ENCODE results near the gene TMEM86A. TPM values are rescaled to one million over a fixed set of nuclear protein-coding genes. Genes with fewer than 3 reads are reported as not detected.
A peak's percentile ranks its signal among the peaks of the same experiment; 100 is the strongest.

The TMEM86A gene
- total and polyA plus RNA-seq, 2 of the 8 experiments (the other 6 are each of a cell fraction or from before 2014, with no cell fraction given), result 1.5 to 1.7 TPM

GRCh38 chr11:18723991-18724390 lies 25.4 kb downstream of the TMEM86A start:
- ChIA-PET POLR2A (ENCODE audit: partially characterized antibody) (interaction anchor here (1.3 kb wide), 1 partner anchor 8 kb away, joined by 5 read pairs; no protein-coding TSS in a partner anchor), CTCF (ENCODE audit: partially characterized antibody) (interaction anchor here (0.6 to 11.9 kb wide), 20 partner anchors 8 to 335 kb away, joined by 3 to 225 read pairs (median 5); partner anchors contain the start of genes TMEM86A and TSG101)
- Histone ChIP-seq H3K4ac (replicated peaks; ENCODE audit: insufficient read length, low read depth, low read length) (no peak overlapping the region), H2AK5ac (ENCODE audit: low read depth, low read length) (no peak overlapping the region), H3K79me2 (ENCODE audit: control insufficient read depth in 1 of 2, insufficient read depth in 2 of 2, low read length in 2 of 2) (no peaks in the 10 kb centered on the region), H3K4me2 (ENCODE audit: insufficient read depth in 1 of 2, low read depth in 2 of 2, low read length in 2 of 2) (no peak overlapping the region), H3K18ac (ENCODE audit: extremely low read depth, low read length) (no peak overlapping the region), H2AFZ (ENCODE audit: low read length) (no peak overlapping the region), H3K79me1 (ENCODE audit: low read depth, low read length) (no peaks in the 10 kb centered on the region), H4K91ac (replicated peaks; ENCODE audit: insufficient read length, low read length) (no peak overlapping the region), H4K5ac (ENCODE audit: insufficient read length, low read depth, low read length) (no peak overlapping the region), H3K4me3 (ENCODE audit: extremely low read depth in 1 of 4, insufficient read depth in 2 of 4, low read depth in 3 of 4, low read length in 4 of 4) (no peak overlapping the region), H3K27ac (ENCODE audit: low read depth, low read length) (no peak overlapping the region), H3K9me3 (ENCODE audit: insufficient read depth in 2 of 2, low read depth in 1 of 2, low read length in 1 of 2) (no peaks in the 10 kb centered on the region), H3K14ac (ENCODE audit: insufficient read length) (no peak overlapping the region), H3K4me1 (replicated peaks in 1 of 4; ENCODE audit: control insufficient read depth in 3 of 4, insufficient read depth in 4 of 4, low read length in 3 of 4) (peaks cover 0 to 26% (median 15%) of the 10 kb centered on the region in 4 experiments; a peak in 5 of 7 replicates), H3K23me2 (ENCODE audit: low read depth, low read length) (peaks cover 13% of the 10 kb centered on the region), H2BK120ac (replicated peaks; ENCODE audit: low read depth, low read length) (no peak overlapping the region), H4K20me1 (replicated peaks in 1 of 2; ENCODE audit: control insufficient read depth in 1 of 2, insufficient read depth in 2 of 2, low read length in 2 of 2) (no peaks in the 10 kb centered on the region), H2BK20ac (ENCODE audit: low read length) (0 out of 2 replicates have a peak overlapping the region, but pooled peaks have one; percentile 61), H3K27me3 (replicated peaks in 1 of 4; ENCODE audit: control insufficient read depth in 3 of 4, extremely low read depth in 1 of 4, insufficient read depth in 3 of 4, low read length in 3 of 4) (peaks cover 0 to 9% (median 2%) of the 10 kb centered on the region in 4 experiments; a peak in 2 of 7 replicates), H3K56ac (replicated peaks; ENCODE audit: insufficient read length, low read depth, low read length) (no peak overlapping the region), H2BK15ac (ENCODE audit: low read length) (no peak overlapping the region), H2BK5ac (ENCODE audit: low read depth, low read length) (no peak overlapping the region), H2BK12ac (ENCODE audit: low read depth, low read length) (no peak overlapping the region), H3K23ac (ENCODE audit: insufficient read length) (no peak overlapping the region), H3K36me3 (ENCODE audit: control insufficient read depth in 2 of 4, insufficient read depth in 4 of 4, low read length in 3 of 4) (no peaks in the 10 kb centered on the region), H3K9ac (replicated peaks in 1 of 4; ENCODE audit: extremely low read depth in 1 of 4, low read depth in 3 of 4, low read length in 3 of 4) (no peak overlapping the region), H4K8ac (ENCODE audit: extremely low read depth, insufficient read depth, low read length) (no peak overlapping the region)
- WGBS, 2 experiments (ENCODE audit: extremely low coverage in 1 of 2, insufficient coverage in 1 of 2, insufficient read length in 1 of 2, insufficient replicate concordance in 2 of 2, low coverage in 1 of 2, low lambda C conversion rate in 2 of 2, missing lambda C conversion rate in 1 of 2), result 67% methylated on average over 7 of the region's 7 CpGs; no CpG with 5 or more reads in 1 of the 2 experiments
- TF ChIP-seq MAX (IDR thresholded peaks at IDR 0.05) (peak; percentile 70), SIX5 (IDR thresholded peaks at IDR 0.05; ENCODE audit: low read depth, low read length) (no peak)
- DNase-seq (ENCODE audit: low read depth in 1 of 2, low spot score in 2 of 2), result no peak
- no peak for FAIRE-seq
